ENCODE data around the gene ITGA5.

GRCh38 chr12:54368025-54368708 lies 50.9 kb downstream of the ITGA5 start:
- no peak for TF ChIP-seq CTCF (IDR thresholded peaks at IDR 0.05; ENCODE audit: insufficient read depth, low read depth, low read length)
- no peak for TF ChIP-seq EZH2 (IDR thresholded peaks at IDR 0.05; ENCODE audit: insufficient read depth, low read length)
